ENCODE measurements around the gene TRIM40.

GRCh38 chr6:30194797-30195690 is 59.1 kb downstream of the TRIM40 start:
- TF ChIP-seq POLR2AphosphoS5 (IDR thresholded peaks at IDR 0.05; ENCODE audit: low read depth, low read length) (no peak), TAF1 (IDR thresholded peaks at IDR 0.05; ENCODE audit: borderline replicate concordance, insufficient read depth, low read length) (no peak), FOXP2 (optimal IDR thresholded peaks at IDR 0.05; ENCODE audit: borderline replicate concordance, extremely low read depth, extremely low read length, insufficient read depth) (no peak)
- TF ChIP-seq, protein P1, sequence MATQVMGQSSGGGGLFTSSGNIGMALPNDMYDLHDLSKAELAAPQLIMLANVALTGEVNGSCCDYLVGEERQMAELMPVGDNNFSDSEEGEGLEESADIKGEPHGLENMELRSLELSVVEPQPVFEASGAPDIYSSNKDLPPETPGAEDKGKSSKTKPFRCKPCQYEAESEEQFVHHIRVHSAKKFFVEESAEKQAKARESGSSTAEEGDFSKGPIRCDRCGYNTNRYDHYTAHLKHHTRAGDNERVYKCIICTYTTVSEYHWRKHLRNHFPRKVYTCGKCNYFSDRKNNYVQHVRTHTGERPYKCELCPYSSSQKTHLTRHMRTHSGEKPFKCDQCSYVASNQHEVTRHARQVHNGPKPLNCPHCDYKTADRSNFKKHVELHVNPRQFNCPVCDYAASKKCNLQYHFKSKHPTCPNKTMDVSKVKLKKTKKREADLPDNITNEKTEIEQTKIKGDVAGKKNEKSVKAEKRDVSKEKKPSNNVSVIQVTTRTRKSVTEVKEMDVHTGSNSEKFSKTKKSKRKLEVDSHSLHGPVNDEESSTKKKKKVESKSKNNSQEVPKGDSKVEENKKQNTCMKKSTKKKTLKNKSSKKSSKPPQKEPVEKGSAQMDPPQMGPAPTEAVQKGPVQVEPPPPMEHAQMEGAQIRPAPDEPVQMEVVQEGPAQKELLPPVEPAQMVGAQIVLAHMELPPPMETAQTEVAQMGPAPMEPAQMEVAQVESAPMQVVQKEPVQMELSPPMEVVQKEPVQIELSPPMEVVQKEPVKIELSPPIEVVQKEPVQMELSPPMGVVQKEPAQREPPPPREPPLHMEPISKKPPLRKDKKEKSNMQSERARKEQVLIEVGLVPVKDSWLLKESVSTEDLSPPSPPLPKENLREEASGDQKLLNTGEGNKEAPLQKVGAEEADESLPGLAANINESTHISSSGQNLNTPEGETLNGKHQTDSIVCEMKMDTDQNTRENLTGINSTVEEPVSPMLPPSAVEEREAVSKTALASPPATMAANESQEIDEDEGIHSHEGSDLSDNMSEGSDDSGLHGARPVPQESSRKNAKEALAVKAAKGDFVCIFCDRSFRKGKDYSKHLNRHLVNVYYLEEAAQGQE (IDR thresholded peaks at IDR 0.05; ENCODE audit: insufficient read depth in 1 of 2, low read depth in 2 of 2, low read length in 2 of 2) = no peak

Measured in PFSK-1 (cell line).